Measurements from ENCODE around the gene TRIM28. TPM values are rescaled to one million over a fixed set of nuclear protein-coding genes. Genes with fewer than 3 reads are reported as not detected.

The TRIM28 gene
- total and polyA plus RNA-seq, 9 of the 15 experiments (the other 6 are each of a cell fraction or from before 2014, with no cell fraction given): 12.1 to 797 (median 490) TPM

DNA sequence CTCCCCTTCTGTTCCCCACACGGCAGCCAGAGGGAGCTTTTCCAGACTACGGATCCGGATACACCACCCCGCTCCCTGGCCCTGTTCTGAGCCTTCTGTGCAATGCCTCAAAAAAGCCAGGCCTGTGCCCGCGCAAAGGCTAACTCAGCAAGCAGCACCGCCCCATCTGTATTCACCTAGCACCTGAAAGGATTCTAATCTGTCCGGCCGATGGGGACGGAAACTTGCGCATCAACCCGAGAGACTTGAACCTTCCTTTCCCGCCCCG is 24.8 kb upstream of the TRIM28 start (continued):
- TF ChIP-seq, protein P1, sequence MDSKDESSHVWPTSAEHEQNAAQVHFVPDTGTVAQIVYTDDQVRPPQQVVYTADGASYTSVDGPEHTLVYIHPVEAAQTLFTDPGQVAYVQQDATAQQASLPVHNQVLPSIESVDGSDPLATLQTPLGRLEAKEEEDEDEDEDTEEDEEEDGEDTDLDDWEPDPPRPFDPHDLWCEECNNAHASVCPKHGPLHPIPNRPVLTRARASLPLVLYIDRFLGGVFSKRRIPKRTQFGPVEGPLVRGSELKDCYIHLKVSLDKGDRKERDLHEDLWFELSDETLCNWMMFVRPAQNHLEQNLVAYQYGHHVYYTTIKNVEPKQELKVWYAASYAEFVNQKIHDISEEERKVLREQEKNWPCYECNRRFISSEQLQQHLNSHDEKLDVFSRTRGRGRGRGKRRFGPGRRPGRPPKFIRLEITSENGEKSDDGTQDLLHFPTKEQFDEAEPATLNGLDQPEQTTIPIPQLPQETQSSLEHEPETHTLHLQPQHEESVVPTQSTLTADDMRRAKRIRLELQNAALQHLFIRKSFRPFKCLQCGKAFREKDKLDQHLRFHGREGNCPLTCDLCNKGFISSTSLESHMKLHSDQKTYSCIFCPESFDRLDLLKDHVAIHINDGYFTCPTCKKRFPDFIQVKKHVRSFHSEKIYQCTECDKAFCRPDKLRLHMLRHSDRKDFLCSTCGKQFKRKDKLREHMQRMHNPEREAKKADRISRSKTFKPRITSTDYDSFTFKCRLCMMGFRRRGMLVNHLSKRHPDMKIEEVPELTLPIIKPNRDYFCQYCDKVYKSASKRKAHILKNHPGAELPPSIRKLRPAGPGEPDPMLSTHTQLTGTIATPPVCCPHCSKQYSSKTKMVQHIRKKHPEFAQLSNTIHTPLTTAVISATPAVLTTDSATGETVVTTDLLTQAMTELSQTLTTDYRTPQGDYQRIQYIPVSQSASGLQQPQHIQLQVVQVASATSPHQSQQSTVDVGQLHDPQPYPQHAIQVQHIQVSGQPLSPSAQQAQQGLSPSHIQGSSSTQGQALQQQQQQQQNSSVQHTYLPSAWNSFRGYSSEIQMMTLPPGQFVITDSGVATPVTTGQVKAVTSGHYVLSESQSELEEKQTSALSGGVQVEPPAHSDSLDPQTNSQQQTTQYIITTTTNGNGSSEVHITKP (IDR thresholded peaks at IDR 0.05; ENCODE audit: partially characterized antibody): peak; percentile 12
- TF ChIP-seq, protein P2, sequence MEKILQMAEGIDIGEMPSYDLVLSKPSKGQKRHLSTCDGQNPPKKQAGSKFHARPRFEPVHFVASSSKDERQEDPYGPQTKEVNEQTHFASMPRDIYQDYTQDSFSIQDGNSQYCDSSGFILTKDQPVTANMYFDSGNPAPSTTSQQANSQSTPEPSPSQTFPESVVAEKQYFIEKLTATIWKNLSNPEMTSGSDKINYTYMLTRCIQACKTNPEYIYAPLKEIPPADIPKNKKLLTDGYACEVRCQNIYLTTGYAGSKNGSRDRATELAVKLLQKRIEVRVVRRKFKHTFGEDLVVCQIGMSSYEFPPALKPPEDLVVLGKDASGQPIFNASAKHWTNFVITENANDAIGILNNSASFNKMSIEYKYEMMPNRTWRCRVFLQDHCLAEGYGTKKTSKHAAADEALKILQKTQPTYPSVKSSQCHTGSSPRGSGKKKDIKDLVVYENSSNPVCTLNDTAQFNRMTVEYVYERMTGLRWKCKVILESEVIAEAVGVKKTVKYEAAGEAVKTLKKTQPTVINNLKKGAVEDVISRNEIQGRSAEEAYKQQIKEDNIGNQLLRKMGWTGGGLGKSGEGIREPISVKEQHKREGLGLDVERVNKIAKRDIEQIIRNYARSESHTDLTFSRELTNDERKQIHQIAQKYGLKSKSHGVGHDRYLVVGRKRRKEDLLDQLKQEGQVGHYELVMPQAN (IDR thresholded peaks at IDR 0.05; ENCODE audit: borderline replicate concordance): peak; percentile 16; the same call in 1 of the 2 replicates
- TF ChIP-seq CCNT2 (IDR thresholded peaks at IDR 0.05; ENCODE audit: borderline replicate concordance, extremely low read depth, insufficient read length, low read depth, low read length): no peak
- TF ChIP-seq, protein P3, sequence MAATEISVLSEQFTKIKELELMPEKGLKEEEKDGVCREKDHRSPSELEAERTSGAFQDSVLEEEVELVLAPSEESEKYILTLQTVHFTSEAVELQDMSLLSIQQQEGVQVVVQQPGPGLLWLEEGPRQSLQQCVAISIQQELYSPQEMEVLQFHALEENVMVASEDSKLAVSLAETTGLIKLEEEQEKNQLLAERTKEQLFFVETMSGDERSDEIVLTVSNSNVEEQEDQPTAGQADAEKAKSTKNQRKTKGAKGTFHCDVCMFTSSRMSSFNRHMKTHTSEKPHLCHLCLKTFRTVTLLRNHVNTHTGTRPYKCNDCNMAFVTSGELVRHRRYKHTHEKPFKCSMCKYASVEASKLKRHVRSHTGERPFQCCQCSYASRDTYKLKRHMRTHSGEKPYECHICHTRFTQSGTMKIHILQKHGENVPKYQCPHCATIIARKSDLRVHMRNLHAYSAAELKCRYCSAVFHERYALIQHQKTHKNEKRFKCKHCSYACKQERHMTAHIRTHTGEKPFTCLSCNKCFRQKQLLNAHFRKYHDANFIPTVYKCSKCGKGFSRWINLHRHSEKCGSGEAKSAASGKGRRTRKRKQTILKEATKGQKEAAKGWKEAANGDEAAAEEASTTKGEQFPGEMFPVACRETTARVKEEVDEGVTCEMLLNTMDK (IDR thresholded peaks at IDR 0.05; ENCODE audit: borderline replicate concordance, insufficient read depth, low read depth, low read length, poor library complexity, severe bottlenecking): peak; percentile 67
- peak; percentile 8; the same call in 1 of the 2 replicates for TF ChIP-seq LCOR (CRISPR knock-in tag; IDR thresholded peaks at IDR 0.05)
- TF ChIP-seq, protein P4, sequence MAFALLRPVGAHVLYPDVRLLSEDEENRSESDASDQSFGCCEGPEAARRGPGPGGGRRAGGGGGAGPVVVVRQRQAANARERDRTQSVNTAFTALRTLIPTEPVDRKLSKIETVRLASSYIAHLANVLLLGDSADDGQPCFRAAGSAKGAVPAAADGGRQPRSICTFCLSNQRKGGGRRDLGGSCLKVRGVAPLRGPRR (CRISPR knock-in tag; IDR thresholded peaks at IDR 0.05): no peak
- TF ChIP-seq, protein P5, sequence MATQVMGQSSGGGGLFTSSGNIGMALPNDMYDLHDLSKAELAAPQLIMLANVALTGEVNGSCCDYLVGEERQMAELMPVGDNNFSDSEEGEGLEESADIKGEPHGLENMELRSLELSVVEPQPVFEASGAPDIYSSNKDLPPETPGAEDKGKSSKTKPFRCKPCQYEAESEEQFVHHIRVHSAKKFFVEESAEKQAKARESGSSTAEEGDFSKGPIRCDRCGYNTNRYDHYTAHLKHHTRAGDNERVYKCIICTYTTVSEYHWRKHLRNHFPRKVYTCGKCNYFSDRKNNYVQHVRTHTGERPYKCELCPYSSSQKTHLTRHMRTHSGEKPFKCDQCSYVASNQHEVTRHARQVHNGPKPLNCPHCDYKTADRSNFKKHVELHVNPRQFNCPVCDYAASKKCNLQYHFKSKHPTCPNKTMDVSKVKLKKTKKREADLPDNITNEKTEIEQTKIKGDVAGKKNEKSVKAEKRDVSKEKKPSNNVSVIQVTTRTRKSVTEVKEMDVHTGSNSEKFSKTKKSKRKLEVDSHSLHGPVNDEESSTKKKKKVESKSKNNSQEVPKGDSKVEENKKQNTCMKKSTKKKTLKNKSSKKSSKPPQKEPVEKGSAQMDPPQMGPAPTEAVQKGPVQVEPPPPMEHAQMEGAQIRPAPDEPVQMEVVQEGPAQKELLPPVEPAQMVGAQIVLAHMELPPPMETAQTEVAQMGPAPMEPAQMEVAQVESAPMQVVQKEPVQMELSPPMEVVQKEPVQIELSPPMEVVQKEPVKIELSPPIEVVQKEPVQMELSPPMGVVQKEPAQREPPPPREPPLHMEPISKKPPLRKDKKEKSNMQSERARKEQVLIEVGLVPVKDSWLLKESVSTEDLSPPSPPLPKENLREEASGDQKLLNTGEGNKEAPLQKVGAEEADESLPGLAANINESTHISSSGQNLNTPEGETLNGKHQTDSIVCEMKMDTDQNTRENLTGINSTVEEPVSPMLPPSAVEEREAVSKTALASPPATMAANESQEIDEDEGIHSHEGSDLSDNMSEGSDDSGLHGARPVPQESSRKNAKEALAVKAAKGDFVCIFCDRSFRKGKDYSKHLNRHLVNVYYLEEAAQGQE (IDR thresholded peaks at IDR 0.05; ENCODE audit: borderline replicate concordance): peak; percentile 4; the same call in 1 of the 2 replicates
- TF ChIP-seq, protein P5 (CRISPR knock-in tag; IDR thresholded peaks at IDR 0.05; ENCODE audit: low read depth): no peak
- 0 out of 4 replicates have a peak, but pooled peaks of 1 of the 2 experiments have one; percentile 17 for TF ChIP-seq FOXK2 (conservative IDR thresholded peaks at IDR 0.05 in 1 of 2, IDR thresholded peaks at IDR 0.05 in 1 of 2; ENCODE audit: low read depth in 2 of 2)
- peak; percentile 6 for TF ChIP-seq SAP30 (IDR thresholded peaks at IDR 0.05; ENCODE audit: borderline replicate concordance, insufficient read depth, low read depth, low read length, poor library complexity, severe bottlenecking)

Data from K562 (cell line).